ENCODE measurements around the gene TPSAB1. TPM values are rescaled to one million over a fixed set of nuclear protein-coding genes. Genes with fewer than 3 reads are reported as not detected.
"Not testable (repeated sequence)": the region's sequence is repeated elsewhere in the genome, so short reads cannot be mapped to it uniquely, and the experiment has no call there.

TPSAB1 gene
- total RNA-seq, 1 donor from 2014 or later: not detected

DNA sequence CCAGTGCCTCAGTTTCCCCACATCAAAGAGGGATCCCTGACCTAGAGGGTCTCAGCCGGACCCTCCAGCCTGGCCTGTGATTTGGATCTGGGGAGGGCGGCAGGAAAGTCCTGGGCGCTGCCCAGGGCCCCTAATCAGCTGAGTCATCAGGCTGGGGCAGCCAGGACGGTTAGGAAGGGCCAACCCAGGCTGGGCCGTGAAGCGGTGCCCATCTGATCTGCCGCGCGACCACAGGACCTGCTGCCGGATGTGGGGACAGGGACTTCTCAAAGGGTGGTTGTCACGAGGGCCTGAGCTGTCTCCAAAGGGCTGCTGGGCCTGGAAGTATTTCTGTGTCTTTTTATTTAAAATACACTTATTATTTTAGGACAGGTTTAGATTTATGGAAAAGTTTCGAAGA is 4.4 kb downstream of the TPSAB1 start:
- H3K4me3 Mint-ChIP-seq (ENCODE audit: unreplicated experiment): no peak overlapping the region
- H3K9me3 Mint-ChIP-seq (ENCODE audit: low read depth): no peaks in the 10 kb centered on the region
- TF ChIP-seq, protein P1, sequence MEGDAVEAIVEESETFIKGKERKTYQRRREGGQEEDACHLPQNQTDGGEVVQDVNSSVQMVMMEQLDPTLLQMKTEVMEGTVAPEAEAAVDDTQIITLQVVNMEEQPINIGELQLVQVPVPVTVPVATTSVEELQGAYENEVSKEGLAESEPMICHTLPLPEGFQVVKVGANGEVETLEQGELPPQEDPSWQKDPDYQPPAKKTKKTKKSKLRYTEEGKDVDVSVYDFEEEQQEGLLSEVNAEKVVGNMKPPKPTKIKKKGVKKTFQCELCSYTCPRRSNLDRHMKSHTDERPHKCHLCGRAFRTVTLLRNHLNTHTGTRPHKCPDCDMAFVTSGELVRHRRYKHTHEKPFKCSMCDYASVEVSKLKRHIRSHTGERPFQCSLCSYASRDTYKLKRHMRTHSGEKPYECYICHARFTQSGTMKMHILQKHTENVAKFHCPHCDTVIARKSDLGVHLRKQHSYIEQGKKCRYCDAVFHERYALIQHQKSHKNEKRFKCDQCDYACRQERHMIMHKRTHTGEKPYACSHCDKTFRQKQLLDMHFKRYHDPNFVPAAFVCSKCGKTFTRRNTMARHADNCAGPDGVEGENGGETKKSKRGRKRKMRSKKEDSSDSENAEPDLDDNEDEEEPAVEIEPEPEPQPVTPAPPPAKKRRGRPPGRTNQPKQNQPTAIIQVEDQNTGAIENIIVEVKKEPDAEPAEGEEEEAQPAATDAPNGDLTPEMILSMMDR (IDR thresholded peaks at IDR 0.05): no peak
- no peaks in the 10 kb centered on the region for H3K4me1 Mint-ChIP-seq (ENCODE audit: low read depth)
- no peaks in the 10 kb centered on the region for H3K36me3 Mint-ChIP-seq (ENCODE audit: low read depth)
- DNase-seq (ENCODE audit: low spot score): no peak
- H3K27me3 Mint-ChIP-seq (ENCODE audit: low read depth): peaks cover 18% of the 10 kb centered on the region
- no peak overlapping the region for H3K27ac Mint-ChIP-seq (ENCODE audit: unreplicated experiment)

DNA sequence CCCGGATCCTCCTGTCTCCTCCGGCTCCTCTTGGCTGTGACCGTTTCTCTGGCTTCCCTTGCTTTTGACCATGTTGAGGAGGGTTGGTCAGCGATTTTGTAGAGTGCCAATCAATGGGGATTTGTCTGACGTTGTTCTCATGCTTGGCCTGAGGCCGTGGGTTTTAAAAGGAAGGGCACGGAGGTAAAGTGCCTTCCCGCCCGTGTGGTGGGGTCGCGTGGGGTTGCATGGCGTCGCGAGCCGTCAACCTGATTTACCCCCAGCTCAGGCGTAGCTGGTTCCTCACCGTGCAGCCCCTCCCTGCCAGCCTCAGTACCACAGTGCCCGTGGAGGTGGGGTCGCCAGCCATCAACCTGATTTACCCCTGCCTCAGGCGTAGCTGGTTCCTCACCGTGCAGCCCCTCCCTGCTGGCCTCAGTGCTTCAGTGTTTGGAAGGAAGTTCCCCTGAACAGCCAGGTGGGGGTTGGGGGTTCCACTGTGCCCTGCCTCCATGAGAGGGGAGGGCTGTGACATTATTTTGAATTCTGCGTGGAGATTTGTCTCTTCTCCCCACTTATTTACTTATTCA is 5.0 kb downstream of the TPSAB1 start:
- H3K36me3 Mint-ChIP-seq (ENCODE audit: low read depth): no peaks in the 10 kb centered on the region
- no peak overlapping the region for H3K4me3 Mint-ChIP-seq (ENCODE audit: unreplicated experiment)
- peaks cover 18% of the 10 kb centered on the region for H3K27me3 Mint-ChIP-seq (ENCODE audit: low read depth)
- no peak for DNase-seq (ENCODE audit: low spot score)
- H3K9me3 Mint-ChIP-seq (ENCODE audit: low read depth): no peaks in the 10 kb centered on the region
- H3K4me1 Mint-ChIP-seq (ENCODE audit: low read depth): no peaks in the 10 kb centered on the region
- TF ChIP-seq, protein P1 (IDR thresholded peaks at IDR 0.05): no peak
- H3K27ac Mint-ChIP-seq (ENCODE audit: unreplicated experiment): no peak overlapping the region

DNA sequence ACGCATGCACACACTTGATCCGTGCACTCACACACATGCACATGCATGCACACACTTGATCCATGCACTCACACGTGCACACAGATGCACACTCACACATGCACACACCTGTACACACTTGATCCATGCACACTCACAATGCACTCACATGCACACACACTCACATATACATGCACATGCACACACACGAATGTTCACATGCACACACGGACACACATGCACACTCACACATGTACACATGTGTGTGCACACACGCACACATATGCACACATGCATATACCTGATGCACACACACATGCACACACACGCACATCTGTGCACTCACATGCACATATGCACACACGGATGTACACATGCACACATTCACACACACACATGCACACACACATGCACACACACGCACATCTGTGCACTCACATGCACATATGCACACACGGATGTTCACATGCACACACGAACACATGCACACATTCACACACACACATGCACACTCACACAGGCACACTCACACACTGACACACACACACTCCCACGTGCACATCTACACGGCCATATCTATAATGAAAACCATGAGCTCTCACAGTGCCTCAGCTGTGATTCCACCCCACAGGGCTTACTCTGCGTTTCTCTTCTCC is 7.5 kb downstream of the TPSAB1 start:
- not testable (repeated sequence) for H3K27ac Mint-ChIP-seq (ENCODE audit: unreplicated experiment); H3K36me3 Mint-ChIP-seq (ENCODE audit: low read depth); DNase-seq (ENCODE audit: low spot score); H3K4me3 Mint-ChIP-seq (ENCODE audit: unreplicated experiment); H3K4me1 Mint-ChIP-seq (ENCODE audit: low read depth); H3K9me3 Mint-ChIP-seq (ENCODE audit: low read depth)
- peaks cover 20% of the 10 kb centered on the region for H3K27me3 Mint-ChIP-seq (ENCODE audit: low read depth)

DNA sequence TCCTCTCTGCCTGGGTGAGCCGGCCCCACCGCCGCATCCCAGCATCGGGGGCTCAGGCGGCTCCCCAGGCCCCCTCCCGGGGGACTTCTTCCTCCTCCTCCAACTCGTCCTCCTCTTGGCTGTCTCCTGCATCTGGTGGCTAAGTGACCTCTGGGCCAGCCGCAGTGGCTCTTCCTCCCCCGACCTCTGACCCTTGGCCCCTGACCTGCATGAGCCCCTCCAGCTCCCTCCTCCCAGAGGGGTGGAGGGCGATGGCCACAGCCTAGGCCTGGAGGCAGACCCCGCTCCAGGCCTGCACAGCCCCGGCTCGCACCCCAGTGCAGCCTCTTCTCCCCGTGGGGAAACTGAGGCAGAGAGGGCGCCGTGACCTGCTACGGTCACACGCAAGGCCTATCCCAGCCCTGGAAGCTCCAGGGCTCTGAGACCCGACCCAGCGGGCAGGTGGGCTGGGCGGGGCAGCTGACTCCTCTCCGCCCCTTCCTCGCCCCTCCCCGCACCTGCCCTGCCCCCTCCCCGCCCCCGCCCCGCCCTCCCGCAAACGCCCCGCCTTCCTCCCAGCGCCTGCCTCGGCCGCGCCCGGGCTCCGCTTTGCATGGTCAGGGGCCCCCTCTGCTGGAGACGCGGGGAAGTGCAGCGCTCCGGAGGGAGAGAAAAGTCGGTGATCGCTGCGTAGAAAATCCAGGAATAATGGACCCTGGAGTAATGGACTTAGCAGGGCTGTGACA is 8.7 kb downstream of the TPSAB1 start:
- not testable (repeated sequence) for H3K9me3 Mint-ChIP-seq (ENCODE audit: low read depth); H3K4me1 Mint-ChIP-seq (ENCODE audit: low read depth); DNase-seq (ENCODE audit: low spot score); H3K36me3 Mint-ChIP-seq (ENCODE audit: low read depth); H3K4me3 Mint-ChIP-seq (ENCODE audit: unreplicated experiment); H3K27ac Mint-ChIP-seq (ENCODE audit: unreplicated experiment)
- H3K27me3 Mint-ChIP-seq (ENCODE audit: low read depth): peaks cover 20% of the 10 kb centered on the region

DNA sequence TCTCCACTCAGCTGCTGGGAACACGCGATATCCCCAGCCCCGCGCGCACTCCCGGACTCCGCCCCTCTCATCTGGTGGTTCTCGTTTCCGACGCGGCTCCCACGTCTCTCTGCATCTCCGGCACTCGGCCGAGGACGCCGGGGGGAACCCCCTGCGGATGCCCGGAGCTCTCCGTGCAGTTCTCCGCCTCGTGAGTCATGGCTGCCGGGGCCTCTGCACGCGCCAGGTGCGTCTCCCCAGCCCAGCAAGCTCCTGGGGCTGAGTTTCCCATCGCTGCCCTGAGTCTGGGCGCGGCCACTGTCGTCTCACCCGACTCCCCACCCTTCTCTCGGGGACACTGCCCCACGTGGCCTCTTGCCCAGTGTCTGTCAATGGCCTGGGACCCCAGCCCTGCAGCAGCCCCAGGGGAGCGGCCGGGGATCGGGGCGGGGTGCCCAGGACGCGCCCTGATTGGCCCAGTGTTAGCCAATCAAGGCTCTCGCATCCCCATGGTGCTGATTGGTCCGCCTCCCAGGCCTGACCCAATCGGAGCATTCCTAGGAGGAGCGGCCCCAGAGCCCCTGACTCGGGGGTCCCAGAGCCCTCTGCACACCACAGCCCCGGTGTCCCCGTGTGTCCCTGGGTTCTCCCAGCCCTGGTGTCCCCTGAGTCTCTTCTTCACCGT is 13.3 kb downstream of the TPSAB1 start:
- H3K27ac Mint-ChIP-seq (ENCODE audit: unreplicated experiment); H3K27me3 Mint-ChIP-seq (ENCODE audit: low read depth); H3K9me3 Mint-ChIP-seq (ENCODE audit: low read depth); DNase-seq (ENCODE audit: low spot score); H3K4me3 Mint-ChIP-seq (ENCODE audit: unreplicated experiment); H3K4me1 Mint-ChIP-seq (ENCODE audit: low read depth); H3K36me3 Mint-ChIP-seq (ENCODE audit: low read depth): not testable (repeated sequence)

DNA sequence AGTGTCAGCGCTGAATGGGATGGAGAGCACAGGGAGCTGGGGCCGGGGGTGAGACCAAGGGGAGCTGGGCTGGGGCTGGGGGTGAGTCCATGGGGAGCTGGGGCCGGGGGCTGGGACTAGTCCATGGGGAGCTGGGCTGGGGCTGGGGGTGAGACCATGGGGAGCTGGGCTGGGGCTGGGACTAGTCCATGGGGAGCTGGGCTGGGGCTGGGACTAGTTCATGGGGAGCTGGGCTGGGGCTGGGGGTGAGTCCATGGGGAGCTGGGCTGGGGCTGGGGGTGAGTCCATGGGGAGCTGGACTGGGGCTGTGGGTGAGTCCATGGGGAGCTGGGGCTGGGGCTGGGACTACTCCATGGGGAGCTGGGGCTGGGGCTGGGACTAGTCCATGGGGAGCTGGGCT is 14.3 kb downstream of the TPSAB1 start:
- H3K4me1 Mint-ChIP-seq (ENCODE audit: low read depth); H3K4me3 Mint-ChIP-seq (ENCODE audit: unreplicated experiment); H3K27me3 Mint-ChIP-seq (ENCODE audit: low read depth); H3K36me3 Mint-ChIP-seq (ENCODE audit: low read depth); H3K27ac Mint-ChIP-seq (ENCODE audit: unreplicated experiment); H3K9me3 Mint-ChIP-seq (ENCODE audit: low read depth); DNase-seq (ENCODE audit: low spot score): not testable (repeated sequence)

DNA sequence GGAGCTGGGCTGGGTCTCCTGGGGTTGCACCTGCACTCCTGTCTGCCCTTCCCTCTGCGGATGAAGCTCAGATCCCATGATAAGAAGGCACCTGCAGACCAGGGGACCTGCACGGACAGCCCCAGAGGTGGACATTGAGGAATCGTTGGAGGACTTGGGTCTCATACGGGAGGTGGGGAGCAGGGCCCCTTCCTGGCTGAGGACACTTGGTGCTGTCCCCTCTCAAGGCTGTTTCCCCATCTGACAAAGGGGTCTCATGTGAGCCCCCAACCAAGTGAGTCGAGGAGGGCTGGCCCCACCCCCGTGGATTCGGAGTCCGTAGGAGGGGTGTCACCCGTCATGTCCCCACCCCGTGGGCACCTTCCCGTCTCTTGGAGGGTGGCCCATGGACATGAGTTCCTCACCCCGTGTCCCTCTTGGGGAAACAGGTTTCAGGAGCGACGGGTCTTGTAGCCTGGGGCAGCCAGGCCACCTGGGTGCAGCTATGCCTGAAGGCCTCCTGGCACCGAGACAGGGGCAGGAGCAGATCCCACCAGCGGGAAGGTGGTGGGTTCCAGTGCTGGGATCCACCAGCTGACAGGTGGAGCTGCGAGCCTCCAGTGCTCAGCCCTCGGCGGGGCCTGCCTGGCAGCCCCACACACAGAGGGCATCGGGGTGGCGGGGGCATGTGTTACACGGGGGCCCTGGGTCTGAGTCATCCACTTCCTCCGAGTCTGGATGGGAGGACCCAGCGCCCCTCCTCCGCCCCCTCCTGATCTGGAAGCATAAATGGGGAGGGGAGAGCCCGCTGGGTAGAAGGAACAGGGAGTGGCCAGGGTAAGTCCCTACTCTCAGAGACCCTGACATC is 15.0 kb downstream of the TPSAB1 start, which contains the start of gene TPSD1:
TSS of gene TPSD1 (plus strand) at position 794 of the 847 bp plus-strand sequence. CDS start 212 bp downstream, outside the sequence.
- H3K36me3 Mint-ChIP-seq (ENCODE audit: low read depth); H3K4me3 Mint-ChIP-seq (ENCODE audit: unreplicated experiment); H3K4me1 Mint-ChIP-seq (ENCODE audit: low read depth); H3K9me3 Mint-ChIP-seq (ENCODE audit: low read depth); DNase-seq (ENCODE audit: low spot score); H3K27me3 Mint-ChIP-seq (ENCODE audit: low read depth); H3K27ac Mint-ChIP-seq (ENCODE audit: unreplicated experiment): not testable (repeated sequence)

DNA sequence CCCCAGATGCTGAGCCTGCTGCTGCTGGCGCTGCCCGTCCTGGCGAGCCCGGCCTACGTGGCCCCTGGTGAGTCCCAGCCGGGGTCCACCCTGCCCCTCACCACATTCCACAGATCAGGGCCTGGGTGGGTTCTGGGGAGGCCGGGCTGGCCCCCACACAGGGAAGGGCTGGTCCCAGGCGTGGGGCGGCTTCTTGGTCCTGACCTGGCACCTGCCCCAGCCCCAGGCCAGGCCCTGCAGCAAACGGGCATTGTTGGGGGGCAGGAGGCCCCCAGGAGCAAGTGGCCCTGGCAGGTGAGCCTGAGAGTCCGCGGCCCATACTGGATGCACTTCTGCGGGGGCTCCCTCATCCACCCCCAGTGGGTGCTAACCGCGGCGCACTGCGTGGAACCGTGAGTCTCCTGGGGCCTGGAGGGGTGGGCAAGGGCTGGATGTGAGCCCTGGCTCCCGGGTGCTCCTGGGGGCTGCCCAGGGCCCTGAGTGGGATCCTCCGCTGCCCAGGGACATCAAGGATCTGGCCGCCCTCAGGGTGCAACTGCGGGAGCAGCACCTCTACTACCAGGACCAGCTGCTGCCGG is 15.9 kb downstream of the TPSAB1 start:
- H3K4me1 Mint-ChIP-seq (ENCODE audit: low read depth); H3K36me3 Mint-ChIP-seq (ENCODE audit: low read depth); H3K27ac Mint-ChIP-seq (ENCODE audit: unreplicated experiment); H3K9me3 Mint-ChIP-seq (ENCODE audit: low read depth); H3K4me3 Mint-ChIP-seq (ENCODE audit: unreplicated experiment); DNase-seq (ENCODE audit: low spot score): not testable (repeated sequence)
- H3K27me3 Mint-ChIP-seq (ENCODE audit: low read depth): peaks cover 11% of the 10 kb centered on the region

Data from chondrocyte (in vitro differentiated cells).